Measurements from ENCODE around the gene FAM43A. TPM values are rescaled to one million over a fixed set of nuclear protein-coding genes. Genes with fewer than 3 reads are reported as not detected.

Gene FAM43A
- total and polyA plus RNA-seq, 2 of the 8 experiments (the other 6 are each of a cell fraction or from before 2014, with no cell fraction given) = 2.3 to 2.6 TPM

GRCh38 chr3:194671900-194672808 lies 13.5 kb upstream of the FAM43A start, which contains the start of gene LSG1:
LSG1 (minus strand) TSS chr3:194672191; CDS start chr3:194672162, 29 bp downstream.
- Histone ChIP-seq H2BK5ac (ENCODE audit: low read depth, low read length) (peak within 1 kb of the TSS; percentile 35), H3K27ac (ENCODE audit: low read depth, low read length) (peak within 1 kb of the TSS; percentile 94), H3K4me3 (ENCODE audit: extremely low read depth in 1 of 4, insufficient read depth in 2 of 4, low read depth in 3 of 4, low read length in 4 of 4) (peak within 1 kb of the TSS; percentile 77 to 99 (median 93)), H2BK120ac (replicated peaks; ENCODE audit: low read depth, low read length) (peak within 1 kb of the TSS; percentile 50), H3K79me2 (ENCODE audit: control insufficient read depth in 1 of 2, insufficient read depth in 2 of 2, low read length in 2 of 2) (peaks cover 8 to 41% of the 10 kb centered on the region in 2 experiments), H2AFZ (ENCODE audit: low read length) (peak within 1 kb of the TSS; percentile 95), H3K23ac (ENCODE audit: insufficient read length) (no peak within 1 kb of the TSS), H3K4me1 (replicated peaks in 1 of 4; ENCODE audit: control insufficient read depth in 3 of 4, insufficient read depth in 4 of 4, low read length in 3 of 4) (peaks cover 0 to 4% (median under 1%) of the 10 kb centered on the region in 4 experiments; a peak in 4 of 7 replicates), H3K23me2 (ENCODE audit: low read depth, low read length) (peaks cover 2% of the 10 kb centered on the region; the same call in 1 of the 2 replicates), H2AK5ac (ENCODE audit: low read depth, low read length) (no peak within 1 kb of the TSS), H2BK12ac (ENCODE audit: low read depth, low read length) (no peak within 1 kb of the TSS), H3K4me2 (ENCODE audit: insufficient read depth in 1 of 2, low read depth in 2 of 2, low read length in 2 of 2) (peak within 1 kb of the TSS; percentile 65 to 74), H3K9me3 (ENCODE audit: insufficient read depth in 2 of 2, low read depth in 1 of 2, low read length in 1 of 2) (no peaks in the 10 kb centered on the region), H4K20me1 (replicated peaks in 1 of 2; ENCODE audit: control insufficient read depth in 1 of 2, insufficient read depth in 2 of 2, low read length in 2 of 2) (peaks cover 0 to 4% of the 10 kb centered on the region in 2 experiments), H4K8ac (ENCODE audit: extremely low read depth, insufficient read depth, low read length) (0 out of 2 replicates have a peak within 1 kb of the TSS, but pooled peaks have one; percentile 12), H3K36me3 (ENCODE audit: control insufficient read depth in 2 of 4, insufficient read depth in 4 of 4, low read length in 3 of 4) (peaks cover 0 to 10% (median 5%) of the 10 kb centered on the region in 4 experiments; a peak in 5 of 8 replicates), H4K91ac (replicated peaks; ENCODE audit: insufficient read length, low read length) (no peak within 1 kb of the TSS), H3K79me1 (ENCODE audit: low read depth, low read length) (no peaks in the 10 kb centered on the region; the same call in 1 of the 2 replicates), H3K4ac (replicated peaks; ENCODE audit: insufficient read length, low read depth, low read length) (no peak within 1 kb of the TSS), H3K14ac (ENCODE audit: insufficient read length) (no peak within 1 kb of the TSS), H3K9ac (replicated peaks in 1 of 4; ENCODE audit: extremely low read depth in 1 of 4, low read depth in 3 of 4, low read length in 3 of 4) (peak within 1 kb of the TSS; percentile 14 to 87 (median 85)), H3K27me3 (replicated peaks in 1 of 4; ENCODE audit: control insufficient read depth in 3 of 4, extremely low read depth in 1 of 4, insufficient read depth in 3 of 4, low read length in 3 of 4) (peaks cover 0 to 2% (median 0%) of the 10 kb centered on the region in 4 experiments; a peak in 2 of 7 replicates), H3K18ac (ENCODE audit: extremely low read depth, low read length) (no peak within 1 kb of the TSS; the same call in 1 of the 2 replicates), H3K56ac (replicated peaks; ENCODE audit: insufficient read length, low read depth, low read length) (no peak within 1 kb of the TSS), H4K5ac (ENCODE audit: insufficient read length, low read depth, low read length) (peak within 1 kb of the TSS; percentile 57), H2BK20ac (ENCODE audit: low read length) (no peak within 1 kb of the TSS), H2BK15ac (ENCODE audit: low read length) (no peak within 1 kb of the TSS)
- CTCF ChIA-PET (ENCODE audit: partially characterized antibody) = interaction anchor here (0.6 to 13.0 kb wide), 35 partner anchors 12 to 588 kb away, joined by 3 to 110 read pairs (median 4); partner anchors contain the start of gene FAM43A
- POLR2A ChIA-PET (ENCODE audit: partially characterized antibody) = interaction anchor here (0.7 to 4.7 kb wide), 9 partner anchors 10 to 284 kb away, joined by 3 to 30 read pairs (median 3); partner anchors contain the start of gene FAM43A
- WGBS, 2 experiments (ENCODE audit: extremely low coverage in 1 of 2, insufficient coverage in 1 of 2, insufficient read length in 1 of 2, insufficient replicate concordance in 2 of 2, low coverage in 1 of 2, low lambda C conversion rate in 2 of 2, missing lambda C conversion rate in 1 of 2) = 1% methylated on average over 57 of the region's 57 CpGs; no CpG with 5 or more reads in 1 of the 2 experiments
- FAIRE-seq = no peak
- peak; percentile 75 to 86 for DNase-seq (ENCODE audit: low read depth in 1 of 2, low spot score in 2 of 2)
- no peak for TF ChIP-seq JUN (IDR thresholded peaks at IDR 0.05; ENCODE audit: low read depth, low read length)
- TF ChIP-seq SUZ12 (IDR thresholded peaks at IDR 0.05; ENCODE audit: low read length) = no peak
- TF ChIP-seq KDM4A (IDR thresholded peaks at IDR 0.05; ENCODE audit: low read depth, low read length, severe bottlenecking) = peak; percentile 54
- TF ChIP-seq CBX8 (IDR thresholded peaks at IDR 0.05; ENCODE audit: borderline replicate concordance, low read depth, low read length) = no peak
- TF ChIP-seq RNF2 (IDR thresholded peaks at IDR 0.05; ENCODE audit: borderline replicate concordance, low read depth, low read length, missing control alignments, poor library complexity, severe bottlenecking) = no peak
- TF ChIP-seq CHD2 (IDR thresholded peaks at IDR 0.05; ENCODE audit: low read length) = peak; percentile 61
- TF ChIP-seq RAD21 (IDR thresholded peaks at IDR 0.05 in 1 of 2, conservative IDR thresholded peaks at IDR 0.05 in 1 of 2; ENCODE audit: low read depth in 2 of 2, low read length in 2 of 2) = no peak
- TF ChIP-seq GTF2F1 (IDR thresholded peaks at IDR 0.05; ENCODE audit: borderline replicate concordance, low read depth, low read length) = no peak
- TF ChIP-seq SAP30 (IDR thresholded peaks at IDR 0.05; ENCODE audit: insufficient read depth, insufficient replicate concordance, low read length) = peak; percentile 95
